HepG2 (cell line): ENCODE results near the gene HBEGF.

Experiments used
- HCFC1 ChIP-seq: fragments of 150-350 bp; IDR thresholded peaks from 2 replicates; pipeline ENCODE4 v1.6.1; 2014; ENCODE audit warnings: low read depth, low read length
- NFE2L1 ChIP-seq: sonication (generic); formaldehyde crosslinking; IDR thresholded peaks from 2 replicates; pipeline ENCODE4 v1.4.0; 2020; ENCODE audit warnings: missing genetic modification reagents, mild to moderate bottlenecking, borderline replicate concordance
- ZNF33A ChIP-seq: sonication (generic); formaldehyde crosslinking; IDR thresholded peaks from 2 replicates; pipeline ENCODE4 v1.5.1; 2020; ENCODE audit warnings: missing genetic modification reagents, mild to moderate bottlenecking, moderate library complexity, borderline replicate concordance
- TF ChIP-seq, protein P1 (sequence below): sonication (generic); formaldehyde crosslinking; IDR thresholded peaks from 2 replicates; pipeline ENCODE4 v1.5.0; 2020; ENCODE audit warnings: mild to moderate bottlenecking, missing genetic modification reagents, moderate library complexity

DNA sequence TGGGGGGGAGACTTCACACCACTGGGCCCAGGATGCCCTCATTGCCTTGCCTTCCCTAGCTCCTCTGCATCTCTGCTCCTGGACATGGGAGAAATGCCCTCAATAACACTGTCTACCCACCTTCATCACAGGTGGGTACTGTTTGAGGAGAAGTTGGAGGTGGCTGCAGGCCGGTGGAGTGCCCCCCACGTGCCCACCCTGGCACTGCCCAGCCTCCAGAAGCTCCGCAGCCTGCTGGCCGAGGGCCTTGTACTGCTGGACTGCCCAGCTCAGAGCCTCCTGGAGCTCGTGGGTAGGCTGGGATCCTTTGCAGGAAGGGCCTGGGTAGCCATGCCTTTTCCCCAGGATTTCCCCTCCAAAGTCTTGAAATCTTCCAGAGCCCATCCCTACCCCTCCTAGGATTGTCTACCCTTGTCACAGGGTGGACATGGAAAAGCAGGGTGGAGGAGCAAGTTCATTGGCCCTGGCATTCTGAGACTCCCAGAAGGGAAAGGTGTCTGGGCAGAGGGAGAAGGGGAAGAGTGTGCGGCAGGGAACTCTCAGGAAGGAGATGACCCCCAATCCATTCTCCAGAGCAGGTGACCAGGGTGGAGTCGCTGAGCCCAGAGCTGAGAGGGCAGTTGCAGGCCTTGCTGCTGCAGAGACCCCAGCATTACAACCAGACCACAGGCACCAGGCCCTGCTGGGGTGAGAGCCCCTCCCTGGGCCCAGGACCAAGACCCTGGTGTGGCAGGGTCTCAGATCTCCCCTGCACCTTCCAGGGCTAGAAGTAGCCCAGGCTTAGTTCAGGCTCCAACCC, 14.5 kb upstream of the HBEGF start:
- no peak for TF ChIP-seq HCFC1
- TF ChIP-seq, protein P1, sequence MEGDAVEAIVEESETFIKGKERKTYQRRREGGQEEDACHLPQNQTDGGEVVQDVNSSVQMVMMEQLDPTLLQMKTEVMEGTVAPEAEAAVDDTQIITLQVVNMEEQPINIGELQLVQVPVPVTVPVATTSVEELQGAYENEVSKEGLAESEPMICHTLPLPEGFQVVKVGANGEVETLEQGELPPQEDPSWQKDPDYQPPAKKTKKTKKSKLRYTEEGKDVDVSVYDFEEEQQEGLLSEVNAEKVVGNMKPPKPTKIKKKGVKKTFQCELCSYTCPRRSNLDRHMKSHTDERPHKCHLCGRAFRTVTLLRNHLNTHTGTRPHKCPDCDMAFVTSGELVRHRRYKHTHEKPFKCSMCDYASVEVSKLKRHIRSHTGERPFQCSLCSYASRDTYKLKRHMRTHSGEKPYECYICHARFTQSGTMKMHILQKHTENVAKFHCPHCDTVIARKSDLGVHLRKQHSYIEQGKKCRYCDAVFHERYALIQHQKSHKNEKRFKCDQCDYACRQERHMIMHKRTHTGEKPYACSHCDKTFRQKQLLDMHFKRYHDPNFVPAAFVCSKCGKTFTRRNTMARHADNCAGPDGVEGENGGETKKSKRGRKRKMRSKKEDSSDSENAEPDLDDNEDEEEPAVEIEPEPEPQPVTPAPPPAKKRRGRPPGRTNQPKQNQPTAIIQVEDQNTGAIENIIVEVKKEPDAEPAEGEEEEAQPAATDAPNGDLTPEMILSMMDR (CRISPR knock-in tag) = no peak
- TF ChIP-seq ZNF33A (CRISPR knock-in tag) = no peak
- no peak for TF ChIP-seq NFE2L1
